ENCODE measurements around the gene PBX4.
"Not testable (repeated sequence)": the region's sequence is repeated elsewhere in the genome, so short reads cannot be mapped to it uniquely, and the experiment has no call there.

The PBX4 gene

DNA sequence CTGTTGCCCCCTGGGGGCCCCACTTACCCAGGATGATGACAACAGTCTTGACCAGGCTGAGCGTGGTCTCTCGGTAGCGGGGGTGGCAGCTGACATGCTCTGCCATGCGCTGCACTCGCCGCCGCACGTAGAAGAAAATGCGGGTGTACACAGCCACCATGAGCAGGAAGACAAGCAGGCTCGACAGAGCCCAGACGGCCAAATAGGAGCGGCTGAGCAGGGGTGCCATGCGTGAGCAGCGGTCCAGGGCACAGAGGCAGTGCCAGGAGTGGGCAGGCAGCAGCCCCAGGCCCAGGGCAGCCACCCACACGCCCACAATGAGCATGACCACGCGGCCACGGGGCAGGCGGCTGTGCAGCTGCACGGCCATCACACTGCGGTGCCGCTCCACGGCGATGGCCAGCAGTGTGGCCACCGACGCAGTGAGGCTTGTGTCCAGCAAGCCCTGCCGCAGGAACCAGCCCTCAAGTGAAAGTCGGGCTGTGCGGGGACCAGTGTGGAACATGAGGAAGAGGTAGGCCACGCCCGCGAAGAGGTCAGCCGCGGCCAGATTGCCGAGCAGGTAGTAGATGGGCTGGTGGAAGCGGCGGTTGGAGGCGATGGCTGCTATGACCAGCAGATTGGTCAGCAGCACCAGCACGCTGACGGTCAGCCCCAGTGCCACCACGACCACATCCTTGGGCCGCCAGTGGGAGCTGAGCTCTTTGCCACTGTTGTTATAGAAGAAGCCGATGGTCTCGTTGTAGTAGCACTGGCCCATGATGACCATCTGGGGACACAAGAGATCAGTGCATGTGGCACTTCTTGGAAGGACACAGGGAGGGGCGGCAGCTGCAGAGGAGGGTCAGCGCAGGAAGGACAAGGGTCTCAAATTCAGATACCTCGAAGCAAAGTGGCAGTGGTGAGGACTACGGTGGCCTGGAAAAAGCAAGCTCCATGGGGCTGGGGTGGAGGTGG, 8.3 kb upstream of the PBX4 start:
- DNase-seq: no peak

DNA sequence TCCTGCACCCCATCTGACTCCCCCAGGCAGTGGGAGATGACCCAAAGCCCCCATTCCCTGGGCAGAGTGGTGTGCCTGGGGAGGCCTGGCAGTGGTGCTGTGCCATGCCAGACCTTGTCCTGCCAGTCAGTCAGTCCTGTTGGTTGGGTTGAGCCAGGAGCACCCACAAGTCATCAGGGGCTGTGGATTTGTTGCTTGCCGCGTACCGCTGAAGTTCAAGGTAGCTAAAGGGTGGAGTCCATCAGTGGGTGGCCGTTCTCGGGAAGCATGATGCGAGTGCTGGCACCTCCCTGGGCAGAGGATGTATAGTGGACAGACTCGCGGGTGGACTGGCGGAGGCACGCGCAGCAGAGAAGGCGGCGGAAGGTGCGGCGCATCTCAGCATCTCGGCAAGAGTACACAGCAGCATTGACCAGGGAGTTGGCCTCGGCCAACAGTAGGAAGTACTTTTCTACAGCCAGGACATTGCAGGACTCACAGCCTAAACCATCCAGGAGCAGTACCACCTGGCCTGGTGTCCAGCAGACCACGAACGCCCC, 5.6 kb upstream of the PBX4 start:
- DNase-seq: no peak

DNA sequence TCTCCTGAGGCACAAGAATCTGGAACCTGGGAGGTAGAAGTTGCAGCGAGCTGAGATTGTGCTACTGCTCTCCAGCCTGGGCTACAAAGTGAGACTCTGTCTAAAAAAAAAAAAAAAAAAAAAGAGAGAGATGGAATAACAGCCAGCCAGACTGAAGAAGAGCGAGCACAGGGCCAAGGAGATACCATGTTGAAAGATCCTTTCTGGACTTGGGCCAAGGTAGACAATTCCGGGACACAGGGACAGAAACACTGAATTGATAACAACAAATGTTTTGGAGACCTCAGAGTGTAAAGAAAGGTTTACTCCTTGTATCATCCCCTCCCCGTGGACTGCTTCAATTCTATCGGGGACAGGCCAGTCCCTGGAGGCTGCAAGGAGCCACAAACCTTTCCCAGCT, 4.9 kb upstream of the PBX4 start:
- DNase-seq: no peak

DNA sequence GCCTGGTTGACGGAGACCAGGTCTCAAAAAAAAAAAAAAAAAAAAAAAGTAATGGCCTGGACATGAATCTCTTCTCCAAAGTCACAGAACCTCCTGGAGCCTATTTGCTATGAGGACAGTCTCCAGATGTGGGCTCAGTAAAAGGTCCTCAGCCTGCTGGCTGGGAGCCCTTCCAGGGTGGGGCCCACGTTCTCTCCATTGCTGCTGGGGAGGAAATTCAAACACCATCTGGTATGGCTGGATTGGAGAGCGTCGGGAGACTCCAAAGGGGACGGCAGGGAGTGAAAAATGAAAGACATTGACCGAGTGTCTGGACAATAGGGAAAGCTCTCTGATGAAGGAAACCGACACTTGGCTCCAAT, 1.3 kb upstream of the PBX4 start:
- no peak for DNase-seq

DNA sequence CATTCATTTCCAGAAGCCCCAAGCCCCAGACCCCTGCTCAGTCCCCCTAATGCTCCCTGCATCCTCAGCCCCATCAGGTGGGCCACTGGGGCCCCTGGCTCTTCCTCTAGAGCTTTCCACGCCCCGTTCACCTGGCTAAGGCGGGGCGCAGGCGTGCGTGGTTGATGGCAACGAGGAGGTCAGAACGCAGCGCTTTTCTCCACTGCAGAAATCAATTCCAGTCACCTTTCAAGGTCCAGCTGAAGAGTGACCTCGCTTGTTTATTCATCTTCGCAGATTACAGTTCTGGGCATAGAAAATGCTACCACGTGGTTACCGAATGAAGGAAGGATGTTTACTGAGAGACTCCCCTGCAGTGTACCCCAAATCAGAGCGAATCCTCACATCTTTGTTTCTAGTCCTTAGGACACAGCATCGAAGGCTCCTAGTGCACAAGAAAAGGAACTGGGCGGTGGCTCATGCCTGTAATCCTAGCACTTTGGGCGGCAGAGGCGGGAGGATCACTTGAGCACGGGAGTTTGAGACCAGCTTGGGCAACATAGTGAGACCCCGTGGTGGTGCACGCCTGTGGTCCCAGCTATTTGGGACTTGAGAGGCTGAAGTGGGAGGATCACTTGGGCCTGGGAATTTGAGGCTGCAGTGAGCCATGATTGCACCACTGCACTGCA, 828 bp upstream of the PBX4 start:
- no peak for DNase-seq

DNA sequence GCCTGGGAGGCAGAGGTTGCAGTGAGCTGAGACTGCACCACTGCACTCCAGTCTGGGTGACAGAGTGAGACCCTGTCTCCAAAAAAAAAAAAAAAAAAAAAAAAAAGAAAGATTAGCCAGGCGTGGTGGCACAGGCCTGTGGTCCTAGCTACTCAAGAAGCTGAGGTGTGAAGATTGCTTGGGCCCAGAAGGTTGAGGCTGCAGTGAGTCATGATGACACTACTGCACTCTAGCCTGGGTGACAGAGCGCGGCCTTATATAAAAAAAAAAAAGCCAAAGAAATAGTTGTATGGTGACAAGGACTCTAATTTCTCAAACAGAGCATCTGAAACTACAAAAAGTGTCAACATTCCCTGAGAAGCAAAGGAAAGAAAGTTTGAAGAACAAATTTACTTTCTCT, 3.4 kb downstream of the PBX4 start:
- DNase-seq: peak; percentile 50

DNA sequence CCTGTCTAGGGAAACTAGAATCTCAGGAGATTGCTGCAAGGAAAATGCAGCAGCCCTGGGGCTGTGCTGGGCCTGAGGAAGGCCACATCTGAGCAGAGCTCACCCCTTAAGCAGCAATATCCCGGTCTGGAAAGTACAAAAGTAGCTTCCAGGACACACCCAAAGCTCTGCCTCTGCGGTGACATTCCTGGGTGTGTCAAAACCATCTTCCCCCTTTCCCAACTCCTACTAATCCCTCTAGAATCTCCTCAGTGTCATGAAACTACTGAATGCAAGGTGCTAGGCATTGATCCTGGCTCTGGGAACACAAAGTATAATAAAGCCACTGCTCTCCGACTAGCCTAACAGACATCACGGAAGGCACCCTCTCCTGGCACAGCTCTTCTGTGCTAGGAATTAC, 5.0 kb downstream of the PBX4 start:
- no peak for DNase-seq

DNA sequence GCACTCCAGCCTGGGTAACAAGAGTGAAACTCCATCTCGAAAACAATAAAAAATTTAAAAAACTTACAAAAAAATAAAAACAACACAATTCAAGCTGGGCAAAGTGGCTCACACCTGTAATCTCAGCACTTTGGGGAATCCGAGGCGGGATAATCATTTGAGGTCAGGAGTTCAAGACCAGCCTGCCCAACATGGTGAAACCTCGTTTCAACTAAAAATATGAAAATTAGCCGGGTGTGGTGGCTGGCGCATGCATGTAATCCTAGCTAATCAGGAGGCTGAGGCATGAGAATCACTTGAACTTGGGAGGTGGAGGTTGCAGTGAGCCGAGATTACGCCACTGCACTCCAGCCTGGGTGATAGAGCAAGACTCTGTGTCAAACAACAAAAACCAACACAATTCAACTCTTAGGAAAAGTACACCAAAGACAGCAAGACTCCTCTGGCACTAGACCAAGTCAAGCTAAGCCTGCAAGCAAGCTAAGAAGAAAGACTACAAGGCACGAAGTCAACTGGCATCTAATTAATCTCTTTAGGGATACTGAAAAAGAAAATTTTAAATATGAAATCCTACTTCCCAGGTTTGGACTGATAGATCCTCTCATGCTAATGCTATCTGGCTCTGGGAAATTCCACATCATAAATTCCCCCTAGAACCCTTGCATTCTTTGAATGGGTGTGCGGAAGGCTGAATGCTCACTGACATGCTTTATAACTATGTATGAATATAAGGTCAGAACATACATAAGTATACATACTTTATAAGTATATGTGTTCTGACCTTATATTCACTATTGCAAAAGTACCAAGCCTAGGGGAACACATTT, 7.9 kb downstream of the PBX4 start:
- DNase-seq: no peak

DNA sequence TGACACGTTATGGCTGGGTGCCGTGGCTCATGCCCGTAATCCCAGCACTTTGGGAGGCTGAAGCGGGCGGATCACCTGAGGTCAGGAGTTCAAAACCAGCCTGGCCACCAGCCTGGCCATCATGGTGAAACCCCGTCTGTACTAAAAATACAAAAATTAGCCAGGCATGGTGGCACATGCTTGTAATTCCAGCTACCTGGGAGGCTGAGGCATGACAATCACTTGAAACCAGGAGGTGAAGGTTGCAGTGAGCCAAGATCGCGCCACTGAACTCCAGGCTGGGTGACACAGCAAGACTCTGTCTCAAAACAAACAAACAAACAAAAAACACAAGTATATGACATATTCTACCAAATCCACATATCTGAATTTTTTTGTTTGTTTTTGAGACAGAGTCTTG, 11.8 kb downstream of the PBX4 start:
- not testable (repeated sequence) for DNase-seq

DNA sequence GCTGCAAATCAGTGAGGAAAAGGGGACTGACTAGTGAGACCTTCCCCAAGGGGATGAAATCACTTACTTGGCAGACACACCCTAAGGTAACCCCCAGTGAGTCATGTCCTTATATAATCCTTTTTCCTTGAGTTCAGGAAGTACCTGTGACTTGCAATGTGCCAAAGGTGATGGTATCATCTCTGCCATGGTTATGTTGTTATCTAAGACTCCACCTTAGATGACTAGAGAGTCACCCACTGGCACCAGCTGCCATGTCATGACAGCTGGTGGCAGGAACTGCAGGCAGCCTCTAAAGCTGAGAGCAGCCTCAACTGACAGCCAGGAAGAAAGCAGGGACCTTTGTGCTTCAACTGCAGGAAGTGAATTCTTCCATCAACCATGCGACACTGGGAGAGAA, 12.5 kb downstream of the PBX4 start:
- DNase-seq: no peak

DNA sequence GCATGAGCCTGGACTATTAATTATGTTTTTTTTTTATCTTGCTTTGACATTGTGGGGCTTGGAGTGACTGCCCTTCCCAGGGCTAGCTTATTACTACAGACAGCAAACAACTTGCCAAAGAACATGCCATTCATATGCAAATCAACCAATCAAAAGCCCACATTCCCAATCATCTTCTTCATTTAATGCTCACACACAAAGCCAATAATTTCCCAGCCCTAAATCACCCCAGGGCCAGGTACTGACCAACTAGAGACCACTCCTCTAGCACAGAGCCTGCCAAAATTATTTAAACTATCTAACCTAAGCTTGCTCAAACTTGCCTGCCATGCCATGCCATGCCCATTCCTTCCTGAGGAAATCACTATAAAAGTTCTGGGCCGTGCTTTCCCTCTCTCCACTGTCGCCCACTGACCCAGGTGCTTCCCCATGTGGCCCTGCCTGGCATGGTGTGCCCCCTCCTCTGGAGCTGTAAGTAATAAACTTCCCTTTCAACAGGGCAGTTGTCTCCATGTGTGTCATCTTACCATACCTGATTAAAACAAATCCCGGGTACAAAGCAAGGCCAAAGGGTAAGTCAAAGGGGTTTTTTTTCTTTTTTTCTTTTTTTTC, 15.7 kb downstream of the PBX4 start:
- DNase-seq: no peak

DNA sequence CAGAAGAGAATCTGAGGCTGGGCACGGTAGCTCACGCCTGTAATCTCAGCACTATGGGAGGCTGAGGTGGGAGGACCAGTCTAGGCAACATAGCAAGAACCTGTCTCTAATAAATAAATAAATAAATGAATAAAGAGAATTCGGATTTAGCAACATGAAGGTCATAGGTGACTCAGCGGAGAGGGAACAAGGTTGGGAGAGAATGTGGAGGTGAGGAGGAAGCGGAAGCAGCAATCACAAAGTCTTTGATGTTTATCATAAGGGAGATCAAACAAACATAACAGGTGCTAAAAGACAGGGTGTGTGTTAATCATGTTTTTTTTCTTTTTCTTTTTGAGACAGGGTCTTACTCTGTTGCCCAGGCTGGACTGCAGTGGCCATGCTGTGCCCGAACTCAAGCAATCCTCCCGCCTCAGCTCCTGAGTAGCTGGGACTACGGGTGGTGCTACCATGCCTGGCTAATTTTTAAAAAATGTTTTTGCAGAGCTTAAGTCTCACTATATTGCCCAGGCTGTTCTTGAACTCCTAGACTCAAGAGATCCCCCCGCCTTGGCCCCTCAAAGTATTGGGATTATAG, 16.3 kb downstream of the PBX4 start:
- no peak for DNase-seq

DNA sequence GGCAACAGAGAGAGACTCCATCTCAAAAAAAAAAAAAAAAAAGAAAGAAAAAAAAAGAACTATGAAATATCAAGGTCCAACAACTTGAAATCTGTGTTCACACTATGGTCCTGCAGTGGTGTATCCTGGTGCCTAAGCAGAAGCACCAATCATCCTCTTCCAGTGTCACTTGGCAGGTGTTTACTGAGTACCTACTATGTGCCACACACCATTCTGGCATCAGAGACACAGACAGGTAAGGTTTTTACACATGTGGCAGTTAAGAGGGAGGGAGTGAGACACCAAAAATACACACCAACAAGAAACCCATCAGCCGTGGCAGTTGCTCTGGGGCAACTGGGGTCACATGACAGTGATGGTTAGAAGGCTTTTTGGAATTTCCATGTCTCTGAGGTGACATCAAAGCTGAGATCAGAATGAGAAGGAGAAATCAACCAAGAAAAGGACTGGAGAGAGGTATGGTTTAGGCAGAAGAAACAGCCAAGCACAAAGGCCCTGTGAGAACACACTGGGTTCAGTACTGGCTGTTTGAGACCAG, 17.6 kb downstream of the PBX4 start:
- no peak for DNase-seq

DNA sequence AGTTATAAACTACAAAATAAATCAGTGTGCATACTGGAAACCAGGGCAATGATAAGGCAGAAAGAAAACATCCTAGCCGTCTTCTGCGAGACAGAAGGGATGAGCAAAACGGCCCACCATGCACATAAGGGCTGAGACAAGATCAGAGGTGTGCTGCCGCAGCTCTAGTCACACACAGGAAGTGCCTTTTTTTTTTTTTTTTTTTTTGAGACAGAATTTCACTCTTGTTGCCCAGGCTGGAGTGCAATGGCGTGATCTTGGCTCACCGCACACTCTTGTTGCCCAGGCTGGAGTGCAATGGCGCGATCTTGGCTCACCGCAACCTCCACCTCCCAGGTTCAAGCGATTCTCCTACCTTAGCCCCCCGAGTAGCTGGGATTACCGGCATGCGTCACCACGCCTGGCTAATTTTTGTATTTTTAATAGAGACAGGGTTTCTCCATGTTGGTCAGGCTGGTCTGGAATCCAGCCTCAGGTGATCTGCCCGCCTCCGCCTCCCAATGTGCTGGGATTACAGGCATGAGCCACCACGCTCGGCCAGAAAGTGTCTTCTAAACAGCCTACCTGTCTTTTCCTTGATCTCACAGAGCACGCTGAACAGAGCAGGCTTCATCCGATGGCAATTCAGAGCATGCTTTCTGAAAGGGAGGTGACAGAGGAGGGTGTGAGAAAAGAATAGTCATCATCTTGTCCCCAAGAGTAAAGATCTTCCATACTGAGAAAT, 19.6 kb downstream of the PBX4 start:
- not testable (repeated sequence) for DNase-seq

DNA sequence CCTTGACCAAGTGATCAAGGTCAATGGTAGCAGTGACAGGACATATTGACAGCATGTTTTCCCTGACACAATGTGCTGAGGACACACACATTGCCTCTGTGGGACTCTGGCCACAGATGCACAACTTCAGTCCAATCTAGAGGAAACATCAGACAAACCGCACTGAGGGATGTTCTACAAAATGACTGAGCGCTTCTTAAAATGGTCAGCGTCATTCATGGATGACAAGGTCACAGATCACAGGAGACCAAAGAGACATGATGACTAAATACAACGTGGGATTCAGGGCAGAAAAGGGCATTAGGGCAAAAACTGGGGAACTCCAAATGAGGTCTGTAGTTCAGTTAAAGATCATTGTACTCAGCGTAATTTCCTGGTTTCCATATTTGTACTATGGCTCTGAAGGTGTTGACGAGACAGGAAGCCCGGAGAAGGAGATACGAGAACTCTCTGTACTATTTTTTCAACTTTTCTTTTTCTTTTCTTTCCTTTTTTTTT, 20.6 kb downstream of the PBX4 start:
- DNase-seq: no peak

DNA sequence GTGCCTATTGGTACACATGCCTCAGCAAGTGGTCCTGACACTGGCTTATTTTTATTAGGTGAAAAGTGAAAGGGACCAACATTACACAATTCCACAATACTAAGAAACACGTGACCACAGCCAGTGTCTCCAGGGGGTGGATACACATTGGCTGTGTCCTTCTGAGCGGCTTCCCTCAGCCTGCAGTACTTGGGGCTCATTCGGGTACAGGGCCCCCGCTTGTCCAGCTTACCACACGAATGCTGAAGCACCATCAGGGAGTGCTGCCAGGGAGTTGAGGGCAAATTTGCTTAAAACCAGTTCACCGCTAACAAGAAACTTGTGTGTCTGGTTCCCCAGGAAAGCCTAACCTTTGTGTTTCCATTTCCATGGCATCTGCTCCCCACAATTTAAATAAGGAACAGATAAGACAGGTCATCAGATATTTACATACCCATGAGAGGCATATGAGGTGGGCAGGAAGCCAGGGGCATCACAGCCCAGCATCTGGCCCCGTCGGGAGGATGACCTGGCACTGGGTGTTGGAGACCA, 23.3 kb downstream of the PBX4 start:
- DNase-seq: no peak

DNA sequence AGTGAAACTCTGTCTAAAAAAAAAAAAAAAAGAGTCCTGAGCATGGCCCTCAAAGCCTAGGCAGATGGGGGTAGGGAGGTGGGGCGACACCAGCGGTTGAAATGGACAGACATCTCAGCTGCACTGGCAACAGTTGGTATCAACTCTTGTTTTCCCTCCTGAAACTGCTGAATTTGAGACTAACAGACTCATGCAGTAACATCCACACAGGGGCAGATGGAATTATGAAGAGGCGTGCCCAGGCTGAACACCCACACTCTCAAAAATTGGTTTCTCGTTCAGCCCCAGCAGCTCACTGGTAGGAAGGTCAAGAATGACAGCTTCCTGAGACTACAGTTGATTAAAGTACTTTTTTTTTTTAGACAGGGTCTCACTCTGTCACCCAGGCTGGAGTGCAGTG, 24.1 kb downstream of the PBX4 start:
- no peak for DNase-seq

DNA sequence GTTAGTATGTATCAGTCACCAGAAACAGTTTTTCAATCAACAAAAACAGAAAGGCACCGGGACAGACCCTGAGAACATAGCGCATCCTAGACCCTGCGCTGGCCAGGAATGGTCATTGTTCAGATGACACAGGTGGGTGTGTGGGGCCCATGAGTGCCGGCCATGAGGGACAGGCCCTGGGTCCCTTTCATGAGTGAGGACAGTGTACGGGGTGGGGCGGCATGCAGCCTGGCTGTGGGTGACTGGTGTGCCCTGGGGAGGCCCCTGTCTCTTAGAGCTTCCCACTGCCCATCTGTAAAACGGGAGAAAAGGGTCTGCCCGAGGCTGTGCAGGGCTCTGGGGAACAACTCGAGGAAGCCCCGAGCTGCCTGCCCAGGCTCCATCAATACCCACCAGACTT, 25.8 kb downstream of the PBX4 start:
- no peak for DNase-seq

DNA sequence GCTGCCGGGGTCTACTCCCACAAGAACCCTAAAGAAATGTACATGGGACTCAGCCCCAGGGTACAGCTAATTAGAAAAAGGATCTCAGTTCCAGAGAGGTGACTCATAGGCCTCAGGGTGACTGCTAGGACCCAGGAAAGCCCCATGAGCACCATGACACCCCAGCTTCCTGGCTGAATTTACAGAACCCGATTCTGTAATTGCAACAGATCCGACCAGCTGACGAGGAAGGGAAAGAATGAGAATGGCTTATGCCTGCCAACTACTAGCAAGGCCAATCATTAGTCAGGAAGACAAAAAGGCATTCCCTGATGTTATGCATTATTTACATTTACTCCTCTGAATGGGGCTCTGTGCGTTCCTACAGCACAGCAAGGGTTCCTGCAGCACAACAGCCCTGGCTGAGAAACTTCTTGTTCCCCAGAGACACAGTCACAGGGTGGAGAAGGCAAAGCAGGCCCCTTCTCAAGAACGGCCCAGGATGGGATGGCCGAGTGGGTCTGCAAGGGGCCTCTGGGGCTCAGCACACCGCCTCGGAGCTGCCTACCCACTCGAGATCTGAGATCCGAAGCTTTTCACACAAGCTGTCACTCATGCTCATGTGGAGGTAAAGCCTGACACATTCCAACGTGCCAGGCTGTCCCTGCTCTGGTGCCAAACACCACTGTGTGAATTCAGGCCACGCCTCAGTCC, 27.2 kb downstream of the PBX4 start:
- DNase-seq: peak; percentile 17

DNA sequence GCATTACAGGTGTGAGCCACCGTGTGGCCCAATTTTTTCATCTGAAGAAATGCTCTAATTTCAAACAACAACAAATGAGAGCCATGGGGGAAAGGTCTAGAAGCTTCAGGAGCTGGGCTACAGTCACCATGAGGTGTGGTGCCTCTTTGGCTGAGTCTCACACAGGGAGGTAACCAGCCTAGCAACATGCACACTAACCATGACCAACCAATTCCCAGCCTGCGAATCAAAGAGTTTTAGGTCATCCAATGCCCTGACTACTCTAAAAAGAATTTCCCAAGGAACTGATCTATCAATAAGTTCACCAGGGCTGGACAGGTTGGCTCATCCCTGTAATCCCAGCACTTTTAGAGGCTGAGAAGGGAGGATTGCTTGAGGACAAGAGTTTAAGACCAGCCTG, 29.9 kb downstream of the PBX4 start:
- DNase-seq: no peak

All from NK-92 treated with Interleukin-12 subunit alpha and Interleukin-12 subunit beta, amount 100 ng/mL, for 24 hours (cell line).